IMR-90 (cell line): ENCODE results near the gene FANCM. TPM values are rescaled to one million over a fixed set of nuclear protein-coding genes. Genes with fewer than 3 reads are reported as not detected.

Source experiments
- ATAC-seq: fragments of 200-7000 bp; cut with Tn5 transposase; 2 replicates; pipeline ENCODE4 v1.9.1; 2020; ENCODE audit warnings: low read depth, mild to moderate bottlenecking, moderate library complexity
- BruUV-seq: library from RNA; stranded (reverse); fragments of 400-500 nt; replicated peaks from 2 replicates; lab custom pipeline; 2021; lab: Mats Ljungman, UMichigan
- CTCF ChIA-PET: fragments of 300-600 bp; formaldehyde crosslinking; extraction: SDS; loops from one replicate; lab custom pipeline; 2021; ENCODE audit warnings: antibody characterized with exemption; lab: Yijun Ruan, JAX
- POLR2A ChIA-PET: fragments of 300-600 bp; sonication (Branson Sonifier 250); formaldehyde crosslinking; loops from one replicate; lab custom pipeline; 2022; ENCODE audit warnings: antibody characterized with exemption; ENCODE audit not compliant: unreplicated experiment; lab: Charles Lee
- DNase-seq: peaks from one replicate; pipeline ENCODE4 v3.0.0; 2013
- H2AFZ ChIP-seq: replicated peaks from 2 replicates; pipeline ENCODE3; 2013; ENCODE audit warnings: low read length, mild to moderate bottlenecking; ENCODE audit not compliant: poor library complexity
- H2AK5ac ChIP-seq: 2 replicates; pipeline ENCODE4 v1.6.1; 2013; ENCODE audit warnings: low read depth, low read length, inconsistent platforms
- H2AK9ac ChIP-seq: replicated peaks from 2 replicates; pipeline ENCODE3; 2013; ENCODE audit warnings: mild to moderate bottlenecking, low read depth, low read length, moderate library complexity; ENCODE audit not compliant: poor library complexity
- H2BK120ac ChIP-seq: 2 replicates; pipeline ENCODE4 v1.6.1; 2013; ENCODE audit warnings: low read depth, low read length, inconsistent platforms
- H2BK15ac ChIP-seq: 3 replicates; pipeline ENCODE4 v1.6.1; 2013; ENCODE audit warnings: low read depth, low read length, inconsistent platforms
- H2BK20ac ChIP-seq: 2 replicates; pipeline ENCODE4 v1.6.1; 2013; ENCODE audit warnings: low read depth, mild to moderate bottlenecking, inconsistent platforms, low read length, moderate library complexity
- H2BK5ac ChIP-seq: 2 replicates; pipeline ENCODE4 v1.6.1; 2013; ENCODE audit warnings: mild to moderate bottlenecking, low read depth, low read length, inconsistent platforms; ENCODE audit not compliant: poor library complexity, severe bottlenecking
- H3K14ac ChIP-seq: replicated peaks from 2 replicates; pipeline ENCODE4 v1.6.1; 2013; ENCODE audit warnings: low read depth, low read length, inconsistent platforms
- H3K18ac ChIP-seq: 2 replicates; pipeline ENCODE4 v1.6.1; 2013; ENCODE audit warnings: low read depth, low read length, control low read depth
- H3K23ac ChIP-seq: 2 replicates; pipeline ENCODE4 v1.6.1; 2013; ENCODE audit warnings: low read depth, low read length, inconsistent platforms
- H3K27ac ChIP-seq: 2 replicates; pipeline ENCODE4 v1.5.1; 2013; ENCODE audit warnings: mild to moderate bottlenecking, control low read depth, low read length; ENCODE audit not compliant: insufficient read depth
- H3K27me3 ChIP-seq: 2 replicates; pipeline ENCODE4 v1.6.1; 2013; ENCODE audit warnings: low read length; ENCODE audit not compliant: control insufficient read depth, insufficient read depth
- H3K36me3 ChIP-seq: 2 replicates; pipeline ENCODE4 v1.6.1; 2013; ENCODE audit warnings: low read length, mixed read lengths; ENCODE audit not compliant: control insufficient read depth, insufficient read depth
- H3K4ac ChIP-seq: 2 replicates; pipeline ENCODE4 v1.6.1; 2013; ENCODE audit warnings: low read depth, low read length, inconsistent platforms
- H3K4me1 ChIP-seq: 2 replicates; pipeline ENCODE4 v1.6.1; 2013; ENCODE audit warnings: low read length, mixed read lengths; ENCODE audit not compliant: control insufficient read depth, insufficient read depth
- H3K4me2 ChIP-seq: 2 replicates; pipeline ENCODE4 v1.6.1; 2013; ENCODE audit warnings: low read depth, mild to moderate bottlenecking, control low read depth, low read length, moderate library complexity
- H3K4me3 ChIP-seq: 2 replicates; pipeline ENCODE4 v1.5.1; 2013; ENCODE audit warnings: low read depth, mild to moderate bottlenecking, control low read depth, low read length, moderate library complexity; ENCODE audit not compliant: insufficient read depth
- H3K56ac ChIP-seq: 2 replicates; pipeline ENCODE4 v1.6.1; 2013; ENCODE audit warnings: low read length, inconsistent platforms; ENCODE audit not compliant: insufficient read depth; ENCODE audit errors: extremely low read depth
- H3K79me1 ChIP-seq, 2 experiments: 2 replicates each; pipeline ENCODE4 v1.6.1; 2013; ENCODE audit warnings: low read length in 2 of 2, inconsistent platforms in 1 of 2, low read depth in 1 of 2
- H3K9ac ChIP-seq: 2 replicates; pipeline ENCODE4 v1.6.1; 2013; ENCODE audit warnings: low read depth, low read length, control low read depth
- H3K9me1 ChIP-seq: 2 replicates; pipeline ENCODE4 v1.6.1; 2013; ENCODE audit warnings: low read length, inconsistent platforms; ENCODE audit not compliant: insufficient read depth
- H3K9me3 ChIP-seq: 2 replicates; pipeline ENCODE4 v1.6.1; 2013; ENCODE audit warnings: low read length; ENCODE audit not compliant: control insufficient read depth, insufficient read depth
- H4K20me1 ChIP-seq: 2 replicates; pipeline ENCODE4 v1.6.1; 2013; ENCODE audit warnings: low read length, inconsistent platforms; ENCODE audit not compliant: insufficient read depth
- H4K5ac ChIP-seq: 2 replicates; pipeline ENCODE4 v1.6.1; 2013; ENCODE audit warnings: mild to moderate bottlenecking, low read depth, low read length, control low read depth
- H4K8ac ChIP-seq, 2 experiments: 2 replicates each; pipeline ENCODE4 v1.6.1; 2013; ENCODE audit warnings: low read depth in 2 of 2, low read length in 2 of 2, control low read depth in 1 of 2, inconsistent platforms in 1 of 2
- H4K91ac ChIP-seq: 2 replicates; pipeline ENCODE4 v1.6.1; 2013; ENCODE audit warnings: low read depth, low read length, inconsistent platforms; ENCODE audit not compliant: insufficient read depth
- FOS ChIP-seq: fragments of 150-350 bp; IDR thresholded peaks from 2 replicates; pipeline ENCODE4 v1.6.1; 2016; ENCODE audit warnings: low read depth, low read length
- MAFK ChIP-seq: IDR thresholded peaks from 2 replicates; pipeline ENCODE4 v1.6.1; 2012; ENCODE audit warnings: low read depth, low read length, improper control_type of control experiment
- RAD21 ChIP-seq: IDR thresholded peaks from 2 replicates; pipeline ENCODE4 v1.6.1; 2012; ENCODE audit warnings: low read length, improper control_type of control experiment
- RCOR1 ChIP-seq: IDR thresholded peaks from 2 replicates; pipeline ENCODE4 v1.6.1; 2012; ENCODE audit warnings: mild to moderate bottlenecking, low read length, improper control_type of control experiment; ENCODE audit not compliant: insufficient replicate concordance
- RFX5 ChIP-seq: IDR thresholded peaks from 2 replicates; pipeline ENCODE4 v1.8.0; 2012; ENCODE audit warnings: low read depth, mild to moderate bottlenecking, low read length, moderate library complexity
- WGBS, 2 experiments: methylation state at CpG; one replicate each; pipeline versions ENCODE4 v1.1.5 to v1.1.7; 2013; ENCODE audit warnings: missing lambda C conversion rate in 2 of 2; ENCODE audit not compliant: insufficient read length in 1 of 2; ENCODE audit errors: extremely low coverage in 2 of 2; 5-methylcytosine and 5-hydroxymethylcytosine counted together
- dilution Hi-C: fragments of 300-500 bp; cut with HindIII; formaldehyde crosslinking; loops from one replicate; pipeline ENCODE4 v1.14.3; 2018; ENCODE audit warnings: low sequenced_read_pairs; ENCODE audit not compliant: unreplicated experiment
- in situ Hi-C: fragments of 300-500 bp; cut with MboI; formaldehyde crosslinking; loops from 3 replicates; pipeline ENCODE4 v1.14.3; 2019; ENCODE audit warnings: low sequenced_read_pairs, inconsistent platforms, mixed read lengths
- intact Hi-C: fragments of 100-400 bp; cut with micrococcal nuclease; formaldehyde crosslinking; loops from 2 replicates; pipeline ENCODE4 v1.10.0; 2022
- polyA plus RNA-seq, 3 experiments: library from polyadenylated mRNA; depleted of rRNA; stranded (reverse); fragments of >200 nt; gene quantifications; 2 replicates each; pipeline ENCODE4 v1.2.3, GENCODE V29; 2012; ENCODE audit warnings: low replicate concordance in 1 of 3
- total RNA-seq: library from RNA; depleted of rRNA; stranded (reverse); fragments of >200 nt; gene quantifications from 2 replicates; pipeline ENCODE4 v1.2.3, GENCODE V29; 2012
- TF ChIP-seq, protein P1 (sequence below): fragments of 150-350 bp; IDR thresholded peaks from 2 replicates; pipeline ENCODE4 v1.6.1; 2016; ENCODE audit warnings: low read depth, mild to moderate bottlenecking, low read length, moderate library complexity, borderline replicate concordance

The FANCM gene
- total and polyA plus RNA-seq, 2 of the 4 experiments (the other 2 are of a cell fraction), result 1.7 to 7.0 TPM

DNA sequence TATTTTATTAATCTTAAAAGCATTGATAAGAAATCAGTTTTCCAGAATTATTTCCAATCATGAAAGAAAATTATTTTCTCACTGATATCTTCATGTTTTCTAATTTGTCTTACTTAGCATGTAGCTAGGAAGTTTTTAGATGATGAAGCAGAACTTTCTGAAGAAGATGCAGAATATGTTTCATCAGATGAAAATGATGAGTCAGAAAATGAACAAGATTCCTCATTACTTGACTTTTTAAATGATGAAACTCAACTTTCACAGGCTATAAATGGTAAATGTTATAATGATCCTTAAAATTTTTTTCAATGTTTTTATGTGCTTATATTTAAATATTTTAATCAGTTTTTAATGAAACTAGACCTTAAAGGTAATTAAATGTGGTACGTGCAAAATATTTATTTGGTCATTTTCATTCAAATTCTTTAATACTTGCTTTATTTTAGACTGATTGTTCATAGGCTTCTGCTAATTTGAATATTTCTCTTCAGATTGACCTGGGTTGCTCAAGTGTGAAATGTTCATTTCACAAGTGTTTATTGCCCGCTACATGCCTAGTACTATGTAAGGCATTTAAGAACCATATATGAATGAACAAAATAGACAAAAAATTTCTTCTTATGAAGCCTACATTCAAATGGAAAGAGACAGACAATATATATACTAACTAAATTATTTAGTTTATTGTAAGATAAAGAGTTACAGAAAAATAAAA, 49.5 kb downstream of the FANCM start:
- POLR2A ChIA-PET, result no interaction called here
- H3K27me3 ChIP-seq, result no peaks in the 10 kb centered on the region
- peak; percentile 79 for TF ChIP-seq MAFK
- TF ChIP-seq RFX5, result no peak
- TF ChIP-seq, protein P1, sequence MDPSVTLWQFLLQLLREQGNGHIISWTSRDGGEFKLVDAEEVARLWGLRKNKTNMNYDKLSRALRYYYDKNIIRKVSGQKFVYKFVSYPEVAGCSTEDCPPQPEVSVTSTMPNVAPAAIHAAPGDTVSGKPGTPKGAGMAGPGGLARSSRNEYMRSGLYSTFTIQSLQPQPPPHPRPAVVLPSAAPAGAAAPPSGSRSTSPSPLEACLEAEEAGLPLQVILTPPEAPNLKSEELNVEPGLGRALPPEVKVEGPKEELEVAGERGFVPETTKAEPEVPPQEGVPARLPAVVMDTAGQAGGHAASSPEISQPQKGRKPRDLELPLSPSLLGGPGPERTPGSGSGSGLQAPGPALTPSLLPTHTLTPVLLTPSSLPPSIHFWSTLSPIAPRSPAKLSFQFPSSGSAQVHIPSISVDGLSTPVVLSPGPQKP, result no peak
- TF ChIP-seq RAD21, result no peak
- no peak for TF ChIP-seq FOS
- no peak for TF ChIP-seq RCOR1

More for the DNA sequence above, 49.5 kb downstream of the FANCM start:
- no peak overlapping the region for H2BK5ac ChIP-seq
- DNase-seq (peak; percentile 52), ATAC-seq (no peak)
- H3K79me1 ChIP-seq, result no peaks in the 10 kb centered on the region
- H2AK9ac ChIP-seq, result no peak overlapping the region
- H2AK5ac ChIP-seq, result no peak overlapping the region
- dilution Hi-C loops, result no loop called here
- CTCF ChIA-PET, result no interaction called here
- H4K5ac ChIP-seq, result no peak overlapping the region
- WGBS, 2 experiments, result no CpG with 5 or more reads among the region's 2 CpGs
- H3K4me2 ChIP-seq, result no peak overlapping the region
- H3K4me1 ChIP-seq, result no peaks in the 10 kb centered on the region
- H3K4me3 ChIP-seq, result no peak overlapping the region
- no peak overlapping the region for H2AFZ ChIP-seq
- H3K4ac ChIP-seq, result no peak overlapping the region
- H3K9ac ChIP-seq, result no peak overlapping the region
- no peaks in the 10 kb centered on the region for H3K9me3 ChIP-seq
- in situ Hi-C loops, result no loop called here
- H3K27ac ChIP-seq, result no peak overlapping the region
- H3K18ac ChIP-seq, result no peak overlapping the region
- H3K9me1 ChIP-seq, result peaks cover 3% of the 10 kb centered on the region; the same call in 1 of the 2 replicates
- intact Hi-C loops, result no loop called here
- H3K14ac ChIP-seq, result no peak overlapping the region
- H3K36me3 ChIP-seq, result no peaks in the 10 kb centered on the region
- no peak overlapping the region for H4K8ac ChIP-seq
- H3K56ac ChIP-seq, result no peak overlapping the region; the same call in 1 of the 2 replicates
- no peaks in the 10 kb centered on the region for H4K20me1 ChIP-seq
- no peak overlapping the region for H2BK15ac ChIP-seq
- no peak overlapping the region for H2BK20ac ChIP-seq
- no peak overlapping the region for H4K91ac ChIP-seq
- no TSS peak for BruUV-seq
- no peak overlapping the region for H3K23ac ChIP-seq
- no peak overlapping the region for H2BK120ac ChIP-seq
